Activated CD4-positive, alpha-beta T cell treated with anti-CD3 and anti-CD28 coated beads for 4 hours (primary cell): ENCODE measurements around the gene RHOXF2B.
"Not testable (repeated sequence)": the region's sequence is repeated elsewhere in the genome, so short reads cannot be mapped to it uniquely, and the experiment has no call there.

Source experiments
- DNase-seq, 2 donors: peaks; one replicate each; pipeline ENCODE4 v3.0.0-alpha.2; 2020

The RHOXF2B gene

DNA sequence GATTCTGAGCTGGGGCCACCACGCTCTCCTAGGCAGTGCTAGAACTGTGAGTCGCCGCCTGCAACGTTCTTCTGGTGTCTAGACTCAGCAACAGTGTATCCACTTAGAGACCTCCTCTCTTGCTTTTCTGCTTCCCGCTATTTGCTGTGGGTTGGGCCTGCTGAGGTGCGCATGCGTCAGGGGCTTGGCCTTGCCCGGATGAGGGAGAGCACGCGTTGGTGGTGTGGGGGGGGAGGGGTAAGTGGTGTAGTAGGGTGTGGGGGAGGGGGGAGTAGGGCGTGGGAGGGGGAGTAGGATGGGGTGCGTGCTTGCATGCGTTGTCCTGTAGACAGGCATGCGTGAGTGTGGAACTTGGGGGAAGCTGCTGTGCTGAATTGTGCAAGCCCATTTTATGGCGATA, at the start of gene RHOXF2B:
TSS of gene RHOXF2B (minus strand) at position 101 of the 400 bp plus-strand sequence. CDS start 138 bp downstream, outside the sequence.
- DNase-seq: not testable (repeated sequence)

DNA sequence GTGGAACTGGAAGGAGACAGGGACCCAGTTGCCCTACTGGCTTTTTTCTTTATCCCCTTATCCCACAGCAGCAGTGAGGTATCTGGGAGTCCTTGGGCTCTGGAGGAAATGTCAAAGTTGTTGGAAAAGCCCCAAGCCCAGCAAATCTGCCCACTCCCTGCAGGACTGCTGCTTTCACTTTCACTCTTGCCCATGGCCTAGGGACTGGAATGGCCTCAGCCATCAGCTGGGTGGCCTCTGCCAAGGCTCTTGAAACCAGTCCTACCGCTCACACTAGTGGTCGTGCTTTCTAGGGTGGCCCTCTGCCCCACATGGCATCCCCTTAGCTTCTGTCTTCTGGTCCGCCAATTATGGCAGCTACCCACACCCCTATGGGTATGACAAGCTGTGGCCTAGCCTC, 48.0 kb upstream of the RHOXF2B start:
- DNase-seq: no peak

- no peak for DNase-seq
Observed at GRCh38 chrX:120120223-120120622, 42.7 kb upstream of the RHOXF2B start.

GRCh38 chrX:120115438-120115963, 38.0 kb upstream of the RHOXF2B start, which contains the start of gene RHOXF1:
Gene RHOXF1, minus strand, starts transcription at chrX:120115913. Its CDS starts 51 bp downstream, at chrX:120115862.
- DNase-seq: no peak

DNA sequence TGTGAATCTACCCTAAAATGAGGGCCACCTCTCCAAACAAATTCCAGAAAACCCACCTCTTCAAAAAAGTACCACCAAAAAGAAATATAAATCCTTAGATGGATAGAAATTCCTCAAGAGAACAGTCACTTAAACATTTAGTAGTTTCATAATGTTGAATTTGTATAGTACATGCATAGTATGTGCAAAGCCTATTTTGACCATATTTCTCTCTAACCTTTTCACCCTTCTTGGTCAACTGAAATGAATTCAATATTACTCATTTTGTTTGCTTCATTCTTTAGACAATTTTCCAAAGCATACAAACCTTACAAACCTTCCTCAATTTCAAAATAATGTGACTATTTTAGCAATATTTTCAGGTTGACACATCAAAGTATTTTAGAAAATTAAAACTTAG, 34.1 kb upstream of the RHOXF2B start:
- DNase-seq: no peak

- DNase-seq: no peak
Observed at GRCh38 chrX:120109378-120109777, 31.9 kb upstream of the RHOXF2B start.

- DNase-seq: not testable (repeated sequence)
Observed at GRCh38 chrX:120104707-120105106, 27.2 kb upstream of the RHOXF2B start.

GRCh38 chrX:120101057-120101456, 23.6 kb upstream of the RHOXF2B start:
- DNase-seq: not testable (repeated sequence)

- no peak for DNase-seq
Observed at GRCh38 chrX:120090208-120090607, 12.7 kb upstream of the RHOXF2B start.

GRCh38 chrX:120087289-120088017, 10.0 kb upstream of the RHOXF2B start:
- DNase-seq: no peak

GRCh38 chrX:120085553-120086185, 8.2 kb upstream of the RHOXF2B start:
- not testable (repeated sequence) for DNase-seq

DNA sequence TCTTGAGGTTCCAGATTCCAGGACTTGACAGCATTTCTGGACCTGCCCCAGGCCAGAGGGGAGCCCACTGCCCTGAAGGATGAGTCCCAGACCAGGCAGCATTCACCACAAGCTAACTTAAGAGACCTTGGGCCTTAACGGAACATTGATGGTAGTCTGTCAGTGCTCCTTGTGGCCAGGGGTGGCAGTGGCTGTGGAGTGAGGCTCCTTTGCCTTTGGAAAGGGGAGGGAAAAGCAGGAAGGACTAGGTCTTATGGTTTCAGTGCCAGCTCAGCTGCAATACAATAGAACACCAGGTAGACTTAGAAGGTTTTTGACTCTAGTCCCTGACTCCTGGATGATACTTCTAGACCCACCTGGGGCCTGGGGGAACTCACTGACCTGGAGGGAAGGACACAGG, 11.3 kb downstream of the RHOXF2B start:
- DNase-seq: not testable (repeated sequence)

- DNase-seq: not testable (repeated sequence)
Observed at GRCh38 chrX:120042712-120043111, 34.8 kb downstream of the RHOXF2B start.

DNA sequence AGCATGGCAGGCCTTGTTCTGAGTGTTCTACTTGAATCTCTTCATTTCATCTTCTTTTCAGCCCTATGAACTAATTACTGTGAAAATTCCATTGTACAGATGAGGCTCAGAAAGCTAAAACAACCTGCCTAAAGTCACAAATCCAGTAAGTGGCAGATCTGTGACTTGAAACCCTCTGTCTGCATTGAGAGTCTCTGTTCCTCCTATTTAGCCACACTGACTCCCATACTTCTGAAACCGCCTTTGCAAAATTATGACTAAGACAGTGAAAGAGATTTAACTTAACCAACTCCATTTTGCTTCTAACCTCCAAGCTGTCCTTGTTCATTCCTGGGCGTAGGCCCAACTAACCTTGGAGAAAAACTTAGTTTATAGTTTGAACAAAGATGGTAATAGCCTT, 35.2 kb downstream of the RHOXF2B start:
- not testable (repeated sequence) for DNase-seq

- not testable (repeated sequence) for DNase-seq
Observed at GRCh38 chrX:120040176-120040575, 37.3 kb downstream of the RHOXF2B start.

- not testable (repeated sequence) for DNase-seq
Observed at GRCh38 chrX:120039087-120039733, 38.3 kb downstream of the RHOXF2B start.

DNA sequence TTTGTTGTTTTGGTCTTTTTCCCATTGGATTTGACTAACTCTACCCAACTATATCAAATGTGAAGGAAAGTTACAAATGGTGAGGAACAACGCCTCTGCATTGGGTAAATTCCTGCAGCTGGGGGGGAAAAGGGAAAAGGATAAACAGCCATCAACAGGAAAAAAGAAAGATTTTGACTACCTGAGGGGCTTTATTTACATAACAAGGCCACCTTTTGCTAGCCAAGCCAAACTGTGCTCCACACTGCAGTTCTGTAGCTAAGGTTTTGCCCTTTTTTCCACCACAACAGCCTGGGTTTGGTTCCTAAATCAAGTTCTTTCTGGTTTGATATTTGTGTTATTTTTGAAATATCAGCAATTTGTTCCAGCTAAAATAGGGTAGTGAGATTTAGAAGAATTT, 40.8 kb downstream of the RHOXF2B start:
- no peak for DNase-seq

GRCh38 chrX:120035522-120036309, 41.8 kb downstream of the RHOXF2B start:
- not testable (repeated sequence) for DNase-seq

DNA sequence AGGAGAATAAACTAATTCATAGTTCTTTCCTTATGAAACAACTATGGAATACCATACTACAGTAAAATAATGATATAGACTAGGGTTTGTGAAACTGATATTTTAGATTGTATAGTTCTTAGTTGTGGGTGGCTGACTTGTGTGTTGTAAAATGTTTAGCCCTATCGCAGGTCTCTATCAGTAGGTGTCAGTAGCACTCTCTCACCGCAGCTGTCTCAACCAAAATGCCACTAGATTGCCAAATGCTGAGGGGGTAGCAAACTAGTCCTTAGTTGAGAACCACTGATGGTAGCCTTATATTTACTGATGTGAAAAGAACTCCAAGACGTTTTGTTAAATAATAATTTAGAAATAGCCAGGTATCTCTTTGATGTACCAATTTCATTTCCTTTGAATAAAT, 48.1 kb downstream of the RHOXF2B start:
- DNase-seq: no peak

- DNase-seq: no peak
Observed at GRCh38 chrX:120023259-120023658, 54.2 kb downstream of the RHOXF2B start.

DNA sequence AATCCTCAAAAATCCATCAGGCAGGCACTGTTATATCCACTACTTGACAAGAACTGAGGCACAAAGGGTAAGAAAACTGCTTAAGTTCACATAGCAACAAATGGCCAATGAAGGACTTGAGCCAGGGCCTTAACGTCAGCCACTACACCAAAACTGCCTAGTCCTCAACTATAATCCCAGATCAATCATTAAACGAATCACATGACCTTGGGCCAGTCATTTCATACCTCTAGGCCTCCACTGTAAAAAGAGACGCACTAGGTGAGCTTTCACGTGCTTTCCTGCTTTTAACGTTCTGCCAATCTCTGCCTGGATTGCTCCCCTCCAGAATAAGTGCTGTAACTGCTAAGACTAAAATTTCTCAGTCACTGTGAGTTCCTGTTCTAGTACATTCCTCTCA, 54.7 kb downstream of the RHOXF2B start:
- no peak for DNase-seq
